GM23338 (cell line): Measurements from ENCODE around the gene ANKHD1. TPM values are rescaled to one million over a fixed set of nuclear protein-coding genes. Genes with fewer than 3 reads are reported as not detected.

Experiments
- ATAC-seq: fragments of 200-7000 bp; cut with Tn5 transposase; 3 replicates; pipeline ENCODE4 v1.9.1; 2020
- DNase-seq: peaks from one replicate; pipeline ENCODE4 v3.0.0-alpha.2; 2015; ENCODE audit warnings: low spot score
- H2AFZ ChIP-seq: fragments of 200-600 bp; sonication (generic); 2 replicates; pipeline ENCODE4 v1.8.0; 2016; ENCODE audit warnings: antibody characterized with exemption, mild to moderate bottlenecking, moderate library complexity
- H3F3A ChIP-seq: fragments of 200-600 bp; sonication (generic); replicated peaks from 2 replicates; pipeline ENCODE4 v1.8.0; 2017; ENCODE audit warnings: antibody characterized with exemption, mixed run types, low read depth
- H3K27ac ChIP-seq: fragments of 200-600 bp; sonication (generic); 2 replicates; pipeline ENCODE4 v1.6.1; 2016; ENCODE audit warnings: low read depth
- H3K27me3 ChIP-seq: fragments of 200-600 bp; sonication (generic); 2 replicates; pipeline ENCODE4 v1.8.0; 2016; ENCODE audit warnings: mild to moderate bottlenecking, mixed run types, moderate library complexity; ENCODE audit not compliant: insufficient read depth
- H3K36me3 ChIP-seq: fragments of 200-600 bp; sonication (generic); 2 replicates; pipeline ENCODE4 v1.8.0; 2016; ENCODE audit warnings: mild to moderate bottlenecking; ENCODE audit not compliant: insufficient read depth
- H3K4me1 ChIP-seq: fragments of 200-600 bp; sonication (generic); 2 replicates; pipeline ENCODE4 v1.8.0; 2016; ENCODE audit warnings: mild to moderate bottlenecking, moderate library complexity; ENCODE audit not compliant: insufficient read depth
- H3K4me2 ChIP-seq: fragments of 200-600 bp; sonication (generic); 2 replicates; pipeline ENCODE4 v1.7.1; 2017; ENCODE audit warnings: mixed run types
- H3K4me3 ChIP-seq: fragments of 200-600 bp; sonication (generic); 2 replicates; pipeline ENCODE4 v1.6.1; 2016; ENCODE audit warnings: mixed run types
- H3K79me2 ChIP-seq: fragments of 200-600 bp; sonication (generic); replicated peaks from 2 replicates; pipeline ENCODE4 v1.8.0; 2017; ENCODE audit warnings: mild to moderate bottlenecking; ENCODE audit not compliant: insufficient read depth
- H3K9me2 ChIP-seq: fragments of 200-600 bp; sonication (generic); 2 replicates; pipeline ENCODE4 v1.8.0; 2017; ENCODE audit not compliant: insufficient read depth
- H4K20me1 ChIP-seq: fragments of 200-600 bp; sonication (generic); replicated peaks from 2 replicates; pipeline ENCODE4 v1.8.0; 2017; ENCODE audit warnings: mild to moderate bottlenecking; ENCODE audit not compliant: insufficient read depth
- H3K27ac Mint-ChIP-seq: 2 replicates; pipeline ENCODE4 v1.8.0; 2020; ENCODE audit warnings: inconsistent platforms, mild to moderate bottlenecking, moderate library complexity, mixed read lengths
- H3K27me3 Mint-ChIP-seq: 3 replicates; pipeline ENCODE4 v1.8.0; 2022; ENCODE audit warnings: low read depth, mild to moderate bottlenecking, moderate library complexity, mixed read lengths, inconsistent platforms; ENCODE audit not compliant: insufficient read depth, poor library complexity
- H3K36me3 Mint-ChIP-seq: 3 replicates; pipeline ENCODE4 v1.8.0; 2021; ENCODE audit warnings: low read depth, mild to moderate bottlenecking, inconsistent platforms, moderate library complexity, mixed read lengths
- H3K4me1 Mint-ChIP-seq: 3 replicates; pipeline ENCODE4 v1.8.0; 2020; ENCODE audit warnings: mild to moderate bottlenecking, inconsistent platforms, mixed read lengths
- H3K4me3 Mint-ChIP-seq: 3 replicates; pipeline ENCODE4 v1.8.0; 2021; ENCODE audit warnings: moderate library complexity, mild to moderate bottlenecking, inconsistent platforms, mixed read lengths
- H3K9me3 Mint-ChIP-seq: 3 replicates; pipeline ENCODE4 v1.8.0; 2020; ENCODE audit warnings: moderate library complexity, mild to moderate bottlenecking, inconsistent platforms, mixed read lengths
- CREB1 ChIP-seq: fragments of 250-450 bp; sonication (Bioruptor Pico); IDR thresholded peaks from 2 replicates; pipeline ENCODE4 v1.5.0; 2020; ENCODE audit warnings: low read depth, mild to moderate bottlenecking, moderate library complexity
- EZH2 ChIP-seq: fragments of 200-600 bp; sonication (generic); IDR thresholded peaks from one replicate; pipeline ENCODE4 v1.8.0; 2017; ENCODE audit warnings: antibody characterized with exemption, mild to moderate bottlenecking, low read depth; ENCODE audit not compliant: unreplicated experiment
- EZH2phosphoT487 ChIP-seq: fragments of 200-600 bp; sonication (generic); IDR thresholded peaks from one replicate; pipeline ENCODE4 v1.8.1; 2018; ENCODE audit warnings: antibody characterized with exemption; ENCODE audit not compliant: unreplicated experiment
- JUNB ChIP-seq: IDR thresholded peaks from one replicate; pipeline ENCODE4 v1.6.1; 2016; ENCODE audit warnings: antibody characterized with exemption; ENCODE audit not compliant: unreplicated experiment
- NANOG ChIP-seq: IDR thresholded peaks from 2 replicates; pipeline ENCODE4 v1.6.1; 2016; ENCODE audit warnings: antibody characterized with exemption, borderline replicate concordance
- POLR2AphosphoS5 ChIP-seq: IDR thresholded peaks from 2 replicates; pipeline ENCODE4 v1.6.1; 2016; ENCODE audit warnings: antibody characterized with exemption, low read depth
- STAT1 ChIP-seq: IDR thresholded peaks from one replicate; pipeline ENCODE4 v1.6.1; 2016; ENCODE audit warnings: antibody characterized with exemption; ENCODE audit not compliant: unreplicated experiment
- ZNF114 ChIP-seq: fragments of 250-450 bp; sonication (Bioruptor Pico); IDR thresholded peaks from 2 replicates; pipeline ENCODE4 v1.5.0; 2020; ENCODE audit warnings: mild to moderate bottlenecking, moderate library complexity
- ZNF331 ChIP-seq: fragments of 250-450 bp; sonication (Bioruptor Pico); IDR thresholded peaks from 2 replicates; pipeline ENCODE4 v1.5.0; 2020; ENCODE audit warnings: low read depth, mild to moderate bottlenecking, moderate library complexity
- polyA plus RNA-seq: library from polyadenylated mRNA; unstranded; fragments of >200 nt; fragmentation: Nextera tagmentation; extraction: Ambion mirVana; gene quantifications from 2 replicates; pipeline ENCODE4 v1.2.1, GENCODE V29; 2016
- total RNA-seq: library from RNA; depleted of rRNA; stranded (reverse); fragments of >200 nt; shearing (Covaris generic); gene quantifications from 2 replicates; pipeline ENCODE4 v1.2.3, GENCODE V29; 2014
- TF ChIP-seq, protein P1 (sequence below): IDR thresholded peaks from 2 replicates; pipeline ENCODE4 v1.6.1; 2016; ENCODE audit warnings: antibody characterized with exemption
- TF ChIP-seq, protein P2 (sequence below): IDR thresholded peaks from one replicate; pipeline ENCODE4 v1.6.1; 2018; ENCODE audit warnings: antibody characterized with exemption; ENCODE audit not compliant: unreplicated experiment
- TF ChIP-seq, protein P3 (sequence below): fragments of 250-450 bp; sonication (Bioruptor Pico); IDR thresholded peaks from 2 replicates; pipeline ENCODE4 v1.5.0; 2020; ENCODE audit warnings: mild to moderate bottlenecking, moderate library complexity
- TF ChIP-seq, protein P4 (sequence below), 2 experiments: fragments of 200-600 bp in 1 of 2; sonication (generic) in 1 of 2; conservative IDR thresholded peaks; 2 replicates each; pipeline versions ENCODE4 v1.5.1 to v1.6.1; 2016 to 2017; ENCODE audit warnings: antibody characterized with exemption in 2 of 2, low read depth in 2 of 2, mild to moderate bottlenecking in 2 of 2, moderate library complexity in 1 of 2

The ANKHD1 gene
- total and polyA plus RNA-seq, 2 experiments from 2014 or later, result 73.0 to 119 TPM

DNA sequence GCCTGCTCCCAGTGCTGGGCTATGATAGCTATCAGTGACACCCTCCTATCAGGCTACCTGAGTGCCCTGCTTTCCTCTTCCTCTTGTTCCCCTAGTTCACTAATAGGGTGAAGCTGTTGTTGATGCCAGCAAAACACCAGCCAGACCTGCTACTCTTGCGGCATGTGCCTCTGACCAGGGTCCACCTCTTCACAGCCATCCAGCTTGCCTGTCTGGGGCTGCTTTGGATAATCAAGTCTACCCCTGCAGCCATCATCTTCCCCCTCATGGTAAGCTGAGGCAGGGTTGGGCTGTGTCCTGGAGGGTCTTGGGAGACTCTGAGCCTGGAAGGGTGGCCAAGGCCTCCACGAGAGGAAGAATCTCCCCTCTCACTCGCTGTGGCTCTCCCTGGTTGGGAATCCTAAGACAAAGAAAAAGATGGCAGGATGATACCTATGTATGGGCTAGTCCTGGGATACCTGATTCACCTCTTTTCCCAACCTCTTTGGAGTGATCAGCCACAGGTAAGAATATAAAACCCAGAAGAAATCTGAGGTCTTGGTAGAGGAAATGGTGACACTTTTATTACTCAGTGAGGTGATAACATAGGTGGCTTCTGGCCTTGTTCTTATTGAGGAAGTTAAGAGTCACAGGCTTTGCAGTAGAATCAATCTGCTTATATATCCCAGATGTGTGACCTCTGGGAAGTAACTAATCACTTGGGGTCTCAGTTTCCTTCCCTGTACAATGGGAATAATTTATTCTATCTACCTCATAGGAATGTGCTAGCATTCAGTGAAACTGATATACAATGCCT lies 30.1 kb upstream of the ANKHD1 start:
- H3K36me3 ChIP-seq, result no peaks in the 10 kb centered on the region
- H3K4me1 ChIP-seq, result no peaks in the 10 kb centered on the region
- H3K4me3 ChIP-seq, result no peak overlapping the region
- no peaks in the 10 kb centered on the region for H3K9me2 ChIP-seq
- TF ChIP-seq POLR2AphosphoS5, result no peak
- TF ChIP-seq NANOG, result no peak
- TF ChIP-seq, protein P1, sequence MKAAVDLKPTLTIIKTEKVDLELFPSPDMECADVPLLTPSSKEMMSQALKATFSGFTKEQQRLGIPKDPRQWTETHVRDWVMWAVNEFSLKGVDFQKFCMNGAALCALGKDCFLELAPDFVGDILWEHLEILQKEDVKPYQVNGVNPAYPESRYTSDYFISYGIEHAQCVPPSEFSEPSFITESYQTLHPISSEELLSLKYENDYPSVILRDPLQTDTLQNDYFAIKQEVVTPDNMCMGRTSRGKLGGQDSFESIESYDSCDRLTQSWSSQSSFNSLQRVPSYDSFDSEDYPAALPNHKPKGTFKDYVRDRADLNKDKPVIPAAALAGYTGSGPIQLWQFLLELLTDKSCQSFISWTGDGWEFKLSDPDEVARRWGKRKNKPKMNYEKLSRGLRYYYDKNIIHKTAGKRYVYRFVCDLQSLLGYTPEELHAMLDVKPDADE, result no peak
- TF ChIP-seq ZNF331 (CRISPR knock-in tag), result no peak
- no peak for TF ChIP-seq STAT1
- no peak for TF ChIP-seq CREB1
- TF ChIP-seq, protein P2, sequence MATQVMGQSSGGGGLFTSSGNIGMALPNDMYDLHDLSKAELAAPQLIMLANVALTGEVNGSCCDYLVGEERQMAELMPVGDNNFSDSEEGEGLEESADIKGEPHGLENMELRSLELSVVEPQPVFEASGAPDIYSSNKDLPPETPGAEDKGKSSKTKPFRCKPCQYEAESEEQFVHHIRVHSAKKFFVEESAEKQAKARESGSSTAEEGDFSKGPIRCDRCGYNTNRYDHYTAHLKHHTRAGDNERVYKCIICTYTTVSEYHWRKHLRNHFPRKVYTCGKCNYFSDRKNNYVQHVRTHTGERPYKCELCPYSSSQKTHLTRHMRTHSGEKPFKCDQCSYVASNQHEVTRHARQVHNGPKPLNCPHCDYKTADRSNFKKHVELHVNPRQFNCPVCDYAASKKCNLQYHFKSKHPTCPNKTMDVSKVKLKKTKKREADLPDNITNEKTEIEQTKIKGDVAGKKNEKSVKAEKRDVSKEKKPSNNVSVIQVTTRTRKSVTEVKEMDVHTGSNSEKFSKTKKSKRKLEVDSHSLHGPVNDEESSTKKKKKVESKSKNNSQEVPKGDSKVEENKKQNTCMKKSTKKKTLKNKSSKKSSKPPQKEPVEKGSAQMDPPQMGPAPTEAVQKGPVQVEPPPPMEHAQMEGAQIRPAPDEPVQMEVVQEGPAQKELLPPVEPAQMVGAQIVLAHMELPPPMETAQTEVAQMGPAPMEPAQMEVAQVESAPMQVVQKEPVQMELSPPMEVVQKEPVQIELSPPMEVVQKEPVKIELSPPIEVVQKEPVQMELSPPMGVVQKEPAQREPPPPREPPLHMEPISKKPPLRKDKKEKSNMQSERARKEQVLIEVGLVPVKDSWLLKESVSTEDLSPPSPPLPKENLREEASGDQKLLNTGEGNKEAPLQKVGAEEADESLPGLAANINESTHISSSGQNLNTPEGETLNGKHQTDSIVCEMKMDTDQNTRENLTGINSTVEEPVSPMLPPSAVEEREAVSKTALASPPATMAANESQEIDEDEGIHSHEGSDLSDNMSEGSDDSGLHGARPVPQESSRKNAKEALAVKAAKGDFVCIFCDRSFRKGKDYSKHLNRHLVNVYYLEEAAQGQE, result no peak
- TF ChIP-seq, protein P3, sequence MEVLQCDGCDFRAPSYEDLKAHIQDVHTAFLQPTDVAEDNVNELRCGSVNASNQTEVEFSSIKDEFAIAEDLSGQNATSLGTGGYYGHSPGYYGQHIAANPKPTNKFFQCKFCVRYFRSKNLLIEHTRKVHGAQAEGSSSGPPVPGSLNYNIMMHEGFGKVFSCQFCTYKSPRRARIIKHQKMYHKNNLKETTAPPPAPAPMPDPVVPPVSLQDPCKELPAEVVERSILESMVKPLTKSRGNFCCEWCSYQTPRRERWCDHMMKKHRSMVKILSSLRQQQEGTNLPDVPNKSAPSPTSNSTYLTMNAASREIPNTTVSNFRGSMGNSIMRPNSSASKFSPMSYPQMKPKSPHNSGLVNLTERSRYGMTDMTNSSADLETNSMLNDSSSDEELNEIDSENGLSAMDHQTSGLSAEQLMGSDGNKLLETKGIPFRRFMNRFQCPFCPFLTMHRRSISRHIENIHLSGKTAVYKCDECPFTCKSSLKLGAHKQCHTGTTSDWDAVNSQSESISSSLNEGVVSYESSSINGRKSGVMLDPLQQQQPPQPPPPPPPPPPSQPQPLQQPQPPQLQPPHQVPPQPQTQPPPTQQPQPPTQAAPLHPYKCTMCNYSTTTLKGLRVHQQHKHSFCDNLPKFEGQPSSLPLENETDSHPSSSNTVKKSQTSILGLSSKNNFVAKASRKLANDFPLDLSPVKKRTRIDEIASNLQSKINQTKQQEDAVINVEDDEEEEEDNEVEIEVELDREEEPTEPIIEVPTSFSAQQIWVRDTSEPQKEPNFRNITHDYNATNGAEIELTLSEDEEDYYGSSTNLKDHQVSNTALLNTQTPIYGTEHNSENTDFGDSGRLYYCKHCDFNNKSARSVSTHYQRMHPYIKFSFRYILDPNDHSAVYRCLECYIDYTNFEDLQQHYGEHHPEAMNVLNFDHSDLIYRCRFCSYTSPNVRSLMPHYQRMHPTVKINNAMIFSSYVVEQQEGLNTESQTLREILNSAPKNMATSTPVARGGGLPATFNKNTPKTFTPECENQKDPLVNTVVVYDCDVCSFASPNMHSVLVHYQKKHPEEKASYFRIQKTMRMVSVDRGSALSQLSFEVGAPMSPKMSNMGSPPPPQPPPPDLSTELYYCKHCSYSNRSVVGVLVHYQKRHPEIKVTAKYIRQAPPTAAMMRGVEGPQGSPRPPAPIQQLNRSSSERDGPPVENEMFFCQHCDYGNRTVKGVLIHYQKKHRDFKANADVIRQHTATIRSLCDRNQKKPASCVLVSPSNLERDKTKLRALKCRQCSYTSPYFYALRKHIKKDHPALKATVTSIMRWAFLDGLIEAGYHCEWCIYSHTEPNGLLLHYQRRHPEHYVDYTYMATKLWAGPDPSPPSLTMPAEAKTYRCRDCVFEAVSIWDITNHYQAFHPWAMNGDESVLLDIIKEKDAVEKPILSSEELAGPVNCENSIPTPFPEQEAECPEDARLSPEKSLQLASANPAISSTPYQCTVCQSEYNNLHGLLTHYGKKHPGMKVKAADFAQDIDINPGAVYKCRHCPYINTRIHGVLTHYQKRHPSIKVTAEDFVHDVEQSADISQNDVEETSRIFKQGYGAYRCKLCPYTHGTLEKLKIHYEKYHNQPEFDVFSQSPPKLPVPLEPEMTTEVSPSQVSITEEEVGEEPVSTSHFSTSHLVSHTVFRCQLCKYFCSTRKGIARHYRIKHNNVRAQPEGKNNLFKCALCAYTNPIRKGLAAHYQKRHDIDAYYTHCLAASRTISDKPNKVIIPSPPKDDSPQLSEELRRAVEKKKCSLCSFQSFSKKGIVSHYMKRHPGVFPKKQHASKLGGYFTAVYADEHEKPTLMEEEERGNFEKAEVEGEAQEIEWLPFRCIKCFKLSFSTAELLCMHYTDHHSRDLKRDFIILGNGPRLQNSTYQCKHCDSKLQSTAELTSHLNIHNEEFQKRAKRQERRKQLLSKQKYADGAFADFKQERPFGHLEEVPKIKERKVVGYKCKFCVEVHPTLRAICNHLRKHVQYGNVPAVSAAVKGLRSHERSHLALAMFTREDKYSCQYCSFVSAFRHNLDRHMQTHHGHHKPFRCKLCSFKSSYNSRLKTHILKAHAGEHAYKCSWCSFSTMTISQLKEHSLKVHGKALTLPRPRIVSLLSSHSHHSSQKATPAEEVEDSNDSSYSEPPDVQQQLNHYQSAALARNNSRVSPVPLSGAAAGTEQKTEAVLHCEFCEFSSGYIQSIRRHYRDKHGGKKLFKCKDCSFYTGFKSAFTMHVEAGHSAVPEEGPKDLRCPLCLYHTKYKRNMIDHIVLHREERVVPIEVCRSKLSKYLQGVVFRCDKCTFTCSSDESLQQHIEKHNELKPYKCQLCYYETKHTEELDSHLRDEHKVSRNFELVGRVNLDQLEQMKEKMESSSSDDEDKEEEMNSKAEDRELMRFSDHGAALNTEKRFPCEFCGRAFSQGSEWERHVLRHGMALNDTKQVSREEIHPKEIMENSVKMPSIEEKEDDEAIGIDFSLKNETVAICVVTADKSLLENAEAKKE (CRISPR knock-in tag), result no peak
- TF ChIP-seq, protein P4, sequence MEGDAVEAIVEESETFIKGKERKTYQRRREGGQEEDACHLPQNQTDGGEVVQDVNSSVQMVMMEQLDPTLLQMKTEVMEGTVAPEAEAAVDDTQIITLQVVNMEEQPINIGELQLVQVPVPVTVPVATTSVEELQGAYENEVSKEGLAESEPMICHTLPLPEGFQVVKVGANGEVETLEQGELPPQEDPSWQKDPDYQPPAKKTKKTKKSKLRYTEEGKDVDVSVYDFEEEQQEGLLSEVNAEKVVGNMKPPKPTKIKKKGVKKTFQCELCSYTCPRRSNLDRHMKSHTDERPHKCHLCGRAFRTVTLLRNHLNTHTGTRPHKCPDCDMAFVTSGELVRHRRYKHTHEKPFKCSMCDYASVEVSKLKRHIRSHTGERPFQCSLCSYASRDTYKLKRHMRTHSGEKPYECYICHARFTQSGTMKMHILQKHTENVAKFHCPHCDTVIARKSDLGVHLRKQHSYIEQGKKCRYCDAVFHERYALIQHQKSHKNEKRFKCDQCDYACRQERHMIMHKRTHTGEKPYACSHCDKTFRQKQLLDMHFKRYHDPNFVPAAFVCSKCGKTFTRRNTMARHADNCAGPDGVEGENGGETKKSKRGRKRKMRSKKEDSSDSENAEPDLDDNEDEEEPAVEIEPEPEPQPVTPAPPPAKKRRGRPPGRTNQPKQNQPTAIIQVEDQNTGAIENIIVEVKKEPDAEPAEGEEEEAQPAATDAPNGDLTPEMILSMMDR (conservative IDR thresholded peaks at IDR 0.05; ENCODE audit: low read depth in 2 of 2), result no peak
- TF ChIP-seq EZH2, result no peak
- TF ChIP-seq EZH2phosphoT487, result no peak
- TF ChIP-seq JUNB, result no peak
- TF ChIP-seq ZNF114 (CRISPR knock-in tag), result no peak
- Mint-ChIP-seq H3K36me3 (no peaks in the 10 kb centered on the region), H3K27ac (no peak overlapping the region), H3K4me1 (peaks cover 3% of the 10 kb centered on the region; the same call in 2 of the 3 replicates), H3K27me3 (peaks cover 9% of the 10 kb centered on the region), H3K9me3 (no peaks in the 10 kb centered on the region), H3K4me3 (no peak overlapping the region)
- H3K27ac ChIP-seq, result no peak overlapping the region
- no peak overlapping the region for H2AFZ ChIP-seq
- H3K4me2 ChIP-seq, result no peak overlapping the region
- ATAC-seq (no peak), DNase-seq (no peak)
- no peaks in the 10 kb centered on the region for H3K27me3 ChIP-seq
- H3K79me2 ChIP-seq, result no peaks in the 10 kb centered on the region
- no peaks in the 10 kb centered on the region for H4K20me1 ChIP-seq
- no peaks in the 10 kb centered on the region for H3F3A ChIP-seq
